HG03108 (cell line): ENCODE results near the gene UBTF.
"Not testable (repeated sequence)": the region's sequence is repeated elsewhere in the genome, so short reads cannot be mapped to it uniquely, and the experiment has no call there.

Source experiments
- ATAC-seq: cut with Tn5 transposase; IDR thresholded peaks from one replicate; pipeline ENCODE4 v1.9.1; 2021; ENCODE audit warnings: moderate library complexity; ENCODE audit not compliant: unreplicated experiment

UBTF gene

DNA sequence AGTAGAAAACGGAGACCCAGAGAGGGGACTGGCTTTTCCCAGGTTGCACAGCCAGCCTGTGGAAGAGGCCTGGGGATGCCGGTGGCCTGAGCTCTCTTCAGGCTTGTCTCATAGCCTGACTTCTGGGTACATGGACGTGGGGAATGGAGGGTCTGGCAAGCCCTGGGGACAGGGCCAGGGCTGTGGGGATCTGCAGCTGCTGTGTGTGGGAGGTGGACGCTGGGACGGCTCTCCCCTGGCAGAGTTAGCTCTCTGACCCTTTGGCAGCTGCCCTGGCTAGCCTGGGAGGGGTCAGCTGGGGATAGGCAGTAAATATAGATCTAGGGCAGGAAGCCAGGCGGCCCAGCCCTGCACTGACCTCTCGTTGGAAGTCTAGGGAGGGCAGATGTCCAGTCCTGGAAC is 28.0 kb upstream of the UBTF start:
- ATAC-seq, result no peak

DNA sequence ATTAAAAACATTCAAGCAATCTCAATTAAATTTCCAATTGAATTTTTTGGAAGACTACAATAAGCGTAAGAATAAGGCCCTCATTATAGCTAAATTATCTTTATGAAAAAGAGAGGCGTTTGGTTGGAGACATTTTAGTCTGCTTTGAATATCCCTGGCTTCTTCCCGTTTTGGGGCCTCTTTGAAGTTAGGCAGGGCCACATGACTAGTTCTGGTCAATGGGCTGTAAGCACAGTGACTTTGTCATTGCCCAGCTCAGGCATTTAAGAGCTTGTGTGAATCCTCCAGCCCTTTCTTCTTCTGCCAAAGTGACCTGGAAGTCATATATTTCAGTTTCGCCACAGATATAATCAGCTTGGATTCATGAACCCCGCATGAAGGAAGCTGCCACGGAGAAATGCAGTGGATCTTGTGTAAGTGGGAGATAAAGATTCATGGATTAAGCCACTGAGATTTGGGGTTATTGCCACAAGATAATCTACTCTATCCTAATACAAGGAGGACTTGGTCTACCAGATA is 21.7 kb upstream of the UBTF start:
- no peak for ATAC-seq

DNA sequence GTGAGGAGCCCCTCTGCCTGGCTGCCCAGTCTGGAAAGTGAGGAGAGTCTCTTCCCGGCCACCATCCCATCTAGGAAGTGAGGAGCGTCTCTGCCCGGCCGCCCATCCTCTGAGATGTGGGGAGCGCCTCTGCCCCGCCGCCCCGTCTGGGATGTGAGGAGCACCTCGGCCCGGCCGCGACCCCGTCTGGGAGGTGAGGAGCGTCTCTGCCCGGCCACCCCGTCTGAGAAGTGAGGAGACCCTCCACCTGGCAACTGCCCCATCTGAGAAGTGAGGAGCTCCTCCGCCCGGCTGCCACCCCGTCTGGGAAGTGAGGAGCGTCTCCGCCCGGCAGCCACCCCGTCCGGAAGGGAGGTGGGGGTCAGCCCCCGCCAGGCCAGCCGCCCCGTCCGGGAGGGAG is 18.4 kb upstream of the UBTF start:
- not testable (repeated sequence) for ATAC-seq

DNA sequence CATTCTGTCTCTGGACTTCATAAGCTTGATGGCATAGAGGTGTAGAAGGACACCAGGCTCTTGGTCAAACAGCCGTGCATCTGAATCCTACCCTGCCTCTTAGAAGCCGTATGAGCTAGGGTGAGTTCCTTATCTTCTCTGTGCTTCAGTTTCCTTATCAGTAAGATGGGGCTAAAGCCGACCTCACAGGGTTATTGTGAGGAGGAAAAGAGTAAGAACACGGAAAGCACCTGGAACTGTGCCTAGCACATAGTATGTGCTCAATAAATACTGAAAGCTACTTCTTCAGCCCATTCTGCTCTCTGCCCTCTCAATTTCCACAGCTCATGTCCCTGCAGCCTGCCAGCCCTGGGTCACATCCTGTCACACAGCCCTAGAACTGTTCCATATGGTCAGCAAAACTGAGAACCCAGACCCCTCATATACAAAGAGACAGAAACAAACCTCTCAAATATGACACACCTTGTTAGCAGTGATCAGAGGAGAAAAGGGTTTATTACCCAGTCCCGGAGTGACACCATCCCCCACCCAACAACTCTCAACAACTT is 17.0 kb upstream of the UBTF start:
- ATAC-seq, result no peak

DNA sequence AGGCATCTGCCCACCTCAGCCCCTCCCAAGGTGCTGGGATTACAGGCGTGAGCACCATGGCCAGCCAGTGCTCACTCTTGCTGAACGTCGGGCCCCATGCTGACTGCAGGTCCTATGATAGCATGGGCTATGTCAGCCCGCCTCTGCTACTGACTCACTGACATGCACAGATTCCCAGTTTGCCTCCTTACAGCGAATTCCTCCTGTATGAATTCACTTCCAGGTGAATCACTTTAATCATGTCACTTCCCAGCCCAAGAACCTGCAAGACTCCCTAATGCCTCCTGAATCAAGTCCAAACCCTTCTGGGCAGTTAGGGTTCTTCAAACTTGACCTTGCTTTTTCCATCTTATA is 16.1 kb upstream of the UBTF start:
- ATAC-seq, result no peak

DNA sequence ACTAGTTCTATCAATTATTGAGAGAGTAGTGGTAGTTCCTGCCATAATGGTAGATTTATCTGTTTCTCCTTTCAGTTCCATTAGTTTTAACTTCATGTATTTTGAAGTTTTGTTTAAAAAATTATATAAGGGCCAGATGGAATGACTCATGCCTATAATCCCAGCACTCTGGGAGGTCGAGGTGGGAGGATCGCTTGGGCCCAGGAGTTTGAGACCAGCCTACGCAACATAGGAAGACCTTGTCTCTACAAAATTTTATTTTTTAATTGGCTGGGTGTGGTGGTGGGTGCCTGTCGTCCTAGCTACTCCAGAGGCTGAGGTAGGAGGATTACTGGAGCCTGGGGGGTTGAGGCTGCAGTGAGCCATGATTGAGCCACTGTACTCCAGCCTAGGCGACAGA is 14.1 kb upstream of the UBTF start:
- ATAC-seq, result no peak

DNA sequence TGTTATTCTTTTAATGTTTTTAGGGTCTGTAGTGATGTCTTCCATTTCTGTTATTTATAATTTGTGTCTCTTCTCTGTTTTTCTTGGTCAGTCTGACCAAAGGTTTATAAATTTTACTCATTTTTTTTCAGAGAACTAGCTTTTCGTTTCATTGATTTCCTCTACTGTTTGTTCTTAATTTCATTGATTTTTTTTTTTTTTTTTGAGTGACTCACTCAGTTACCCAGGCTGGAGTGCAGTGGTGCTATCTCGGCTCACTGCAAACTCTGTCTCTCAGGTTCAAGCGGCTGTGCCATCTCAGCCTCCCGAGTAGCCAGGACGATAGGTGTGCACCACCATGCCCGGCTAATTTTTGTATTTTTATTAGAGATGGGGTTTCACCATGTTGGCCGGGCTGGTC is 12.6 kb upstream of the UBTF start:
- ATAC-seq, result no peak

DNA sequence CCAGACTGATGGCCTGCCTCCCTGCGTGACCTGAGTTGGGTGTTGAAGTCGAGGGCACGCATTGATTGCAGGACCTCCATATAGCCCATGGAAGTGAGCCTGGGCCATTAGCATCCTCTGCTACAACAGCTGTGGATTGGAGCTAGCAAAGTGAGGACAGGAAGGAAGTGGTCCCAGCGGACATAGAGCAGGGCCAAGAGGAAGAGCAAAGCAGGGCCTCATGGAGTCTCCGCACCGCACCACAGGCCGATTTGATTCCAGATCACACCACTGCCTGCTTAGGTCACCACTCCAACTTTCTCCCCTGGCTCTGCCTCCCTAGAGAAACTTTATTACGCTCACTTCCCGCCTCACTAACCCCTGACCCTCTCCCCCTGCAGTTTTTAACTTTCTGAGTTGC is 10.7 kb upstream of the UBTF start:
- no peak for ATAC-seq

DNA sequence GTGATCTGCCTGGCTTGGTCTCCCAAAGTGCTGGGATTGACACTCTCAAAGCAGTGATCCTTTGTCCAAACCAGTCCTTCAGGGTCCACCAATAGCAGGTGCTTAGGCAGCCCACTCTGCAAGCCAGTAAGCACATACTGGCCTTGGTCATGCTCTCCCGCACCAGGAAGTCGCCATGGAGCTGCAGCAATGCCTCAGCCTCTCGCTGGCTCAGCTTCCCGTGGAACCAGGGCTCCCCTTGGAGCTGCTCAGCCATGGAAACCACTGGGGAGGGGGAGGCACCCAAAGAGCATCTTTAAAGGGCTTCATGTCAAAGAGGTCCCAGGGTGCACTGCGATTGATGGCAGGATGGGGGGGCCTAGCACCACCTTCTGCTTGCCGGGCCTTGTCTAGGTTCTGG is 9.6 kb upstream of the UBTF start:
- no peak for ATAC-seq

DNA sequence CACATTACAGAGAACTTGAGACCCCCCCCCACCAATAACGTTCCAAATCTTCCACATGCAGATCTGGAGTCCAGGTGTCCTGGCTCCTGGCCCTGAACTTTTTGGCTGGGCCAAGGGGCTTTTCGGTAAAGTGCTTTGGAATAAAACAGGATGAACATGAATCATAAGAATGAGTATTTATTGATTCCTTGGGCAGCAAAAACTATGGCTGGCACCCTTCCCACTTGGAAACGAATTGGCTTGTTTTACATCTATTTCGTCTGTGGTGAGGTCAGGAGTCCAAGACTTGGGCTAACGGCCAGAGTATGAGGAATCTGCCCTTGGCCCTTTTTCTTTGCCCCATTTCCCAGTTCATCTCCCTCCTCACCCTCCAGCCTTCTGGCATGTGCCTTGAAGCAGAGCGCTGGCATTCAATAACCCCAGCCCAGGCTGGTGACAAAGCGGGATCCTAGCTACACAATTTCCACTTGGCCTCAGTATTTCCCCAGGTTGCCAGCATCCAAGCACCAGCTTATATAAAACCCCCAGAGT is 4.1 kb upstream of the UBTF start:
- no peak for ATAC-seq

DNA sequence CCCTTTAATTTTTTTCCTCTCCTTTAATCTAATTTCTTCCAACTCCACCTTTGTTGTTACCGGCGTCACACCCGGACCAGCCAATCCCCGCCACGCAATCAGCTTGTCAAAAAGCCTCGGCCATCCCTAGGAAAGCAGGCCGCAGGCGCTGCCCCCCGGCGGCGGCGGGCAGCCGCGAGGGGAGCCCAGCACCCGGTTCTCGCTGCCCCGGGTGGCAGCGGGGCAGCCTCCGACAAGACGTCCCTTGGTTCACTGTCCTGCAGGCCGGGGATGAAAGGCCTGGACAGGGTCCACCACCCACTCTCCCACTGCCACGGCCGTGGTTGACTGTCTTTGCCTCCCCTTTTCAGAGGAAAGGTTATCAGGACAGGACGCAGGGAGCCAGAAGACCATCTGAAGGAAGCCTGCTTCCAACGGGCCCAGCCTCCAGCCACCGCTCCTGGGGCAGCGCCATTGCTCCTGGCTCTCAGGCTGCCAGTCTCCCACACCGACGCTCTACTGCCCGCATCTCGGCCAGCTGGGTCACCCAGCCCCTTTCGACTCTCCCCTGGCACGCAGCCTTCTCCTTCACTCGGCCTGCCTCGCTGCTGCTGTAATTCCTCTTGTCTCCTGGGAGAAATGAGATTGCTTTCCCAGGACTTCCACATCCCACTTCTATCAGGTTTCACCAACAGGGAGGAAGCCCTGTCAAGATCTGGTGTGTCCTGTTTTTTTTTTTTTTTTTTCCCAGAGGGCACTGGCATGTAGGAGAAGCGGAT is 2.8 kb upstream of the UBTF start:
- ATAC-seq, result no peak

DNA sequence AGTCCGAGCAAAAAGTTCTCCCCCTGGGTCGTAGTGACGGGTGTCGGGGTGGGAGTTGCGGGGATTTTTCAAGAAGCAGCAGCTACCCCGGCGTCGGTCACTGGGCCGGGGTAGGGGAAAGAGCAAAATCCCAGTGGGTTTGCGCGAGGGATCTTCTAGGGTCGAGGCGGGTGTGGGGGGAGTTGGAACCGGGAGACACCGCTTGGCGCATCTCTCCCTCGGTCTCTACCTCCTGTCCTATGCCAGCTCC is 2.3 kb upstream of the UBTF start:
- ATAC-seq, result no peak

DNA sequence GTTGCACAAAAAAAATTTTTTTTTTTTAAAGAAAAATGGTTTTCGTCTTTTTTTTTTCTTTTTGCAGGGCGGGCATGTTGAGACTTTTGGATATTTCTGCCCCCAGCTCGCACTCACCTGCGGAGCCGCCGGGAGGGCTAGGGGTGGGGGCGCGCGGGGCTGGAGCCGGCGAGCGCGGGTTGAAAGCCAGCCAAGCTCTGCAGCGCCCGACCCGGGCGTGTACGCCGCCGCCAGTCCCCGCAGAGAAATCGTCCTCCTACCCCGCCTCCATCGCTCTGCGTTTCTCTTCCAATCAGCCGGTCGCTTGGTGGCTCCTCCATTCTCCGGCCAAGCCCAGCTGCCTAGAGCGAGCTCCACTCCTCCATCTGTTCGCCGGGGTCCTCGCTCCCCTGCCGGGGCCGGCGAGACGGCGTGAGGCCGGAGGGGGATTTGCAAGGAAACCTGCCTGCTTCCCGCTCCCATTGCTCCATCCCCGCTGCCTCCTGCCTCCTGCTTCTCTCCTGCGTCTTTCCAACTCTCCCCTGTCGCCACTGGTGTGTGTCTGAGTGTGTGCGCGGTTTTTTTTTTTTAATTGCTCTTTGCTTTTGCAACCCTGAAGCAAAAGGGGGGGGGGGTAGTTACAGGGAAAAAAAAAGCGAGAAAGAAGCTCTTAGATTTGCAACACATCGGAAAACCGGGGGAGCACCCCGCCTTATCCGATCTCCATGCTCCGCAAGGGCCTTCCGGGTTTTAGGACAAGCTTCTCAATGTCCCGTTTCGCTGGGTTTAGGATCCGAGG is 1.8 kb upstream of the UBTF start:
- ATAC-seq, result no peak

DNA sequence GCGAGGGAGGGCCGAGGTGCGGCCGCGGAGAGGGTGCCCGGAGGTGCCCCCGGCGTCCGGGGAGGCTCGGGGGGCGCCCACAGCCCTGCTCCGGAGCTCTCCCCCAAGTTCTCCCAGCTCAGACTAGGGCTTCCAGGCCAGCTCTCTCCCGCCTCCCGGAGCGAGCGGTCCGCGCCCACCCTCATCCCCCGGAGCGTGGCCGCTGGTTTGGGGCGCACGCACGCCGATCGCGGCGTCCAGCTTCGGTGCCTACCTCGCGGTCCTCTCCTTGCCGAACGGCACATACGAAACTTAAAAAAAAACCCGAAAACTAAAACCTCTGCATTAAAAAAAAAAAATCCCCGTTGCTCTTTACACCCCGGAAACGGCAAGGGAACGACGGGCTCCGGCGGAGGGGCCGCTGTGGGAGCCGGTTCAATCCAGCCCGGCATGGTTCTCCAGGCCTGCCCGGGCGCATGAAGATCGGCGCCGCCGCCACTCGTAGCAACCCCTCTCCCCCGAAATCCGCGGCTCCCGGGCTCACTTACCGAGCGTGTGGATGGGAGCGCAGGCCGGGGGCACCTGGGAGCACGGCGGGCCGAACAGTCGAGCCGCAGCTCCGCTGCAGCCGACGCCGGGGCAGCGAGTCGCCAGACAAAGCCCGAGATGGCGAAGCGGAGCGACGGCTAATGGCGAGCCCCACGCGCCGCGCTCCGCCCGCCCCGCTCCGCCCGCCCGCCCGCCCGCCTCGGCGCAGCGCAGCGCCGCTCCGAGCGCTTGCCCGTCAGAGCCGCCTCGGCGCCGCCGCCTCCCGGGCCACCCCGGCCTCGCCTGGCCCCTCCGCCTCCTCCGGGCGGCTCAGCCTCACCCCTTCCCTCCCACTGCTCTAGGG is 973 bp upstream of the UBTF start:
- ATAC-seq, result no peak

DNA sequence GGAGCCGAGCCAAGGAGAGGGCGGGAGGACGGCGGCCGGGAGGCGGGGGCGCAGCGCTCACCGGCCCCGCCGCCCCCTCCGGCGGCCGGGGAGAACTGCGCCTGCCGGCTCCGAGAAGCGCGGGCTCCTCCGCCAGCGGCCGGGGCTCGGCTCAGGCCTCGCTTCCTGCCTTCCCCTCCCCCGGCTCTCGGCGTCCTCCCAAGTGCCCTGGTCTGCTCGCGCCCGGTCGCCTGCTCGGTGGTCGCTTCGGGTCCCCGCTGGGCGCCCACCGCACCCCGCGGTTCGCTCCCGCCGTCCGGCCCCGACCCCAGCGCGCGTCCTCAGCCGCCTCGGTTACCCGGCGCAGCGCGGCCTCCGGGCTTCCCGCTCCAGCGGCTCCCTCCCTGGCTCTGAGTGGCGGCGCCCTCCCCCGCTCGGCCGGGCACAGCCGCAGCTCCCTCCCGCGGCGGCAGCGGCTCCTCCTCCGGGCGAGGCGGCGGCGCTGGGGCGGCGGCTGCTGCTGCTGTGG is 313 bp downstream of the UBTF start:
- ATAC-seq, result peak; percentile 27

DNA sequence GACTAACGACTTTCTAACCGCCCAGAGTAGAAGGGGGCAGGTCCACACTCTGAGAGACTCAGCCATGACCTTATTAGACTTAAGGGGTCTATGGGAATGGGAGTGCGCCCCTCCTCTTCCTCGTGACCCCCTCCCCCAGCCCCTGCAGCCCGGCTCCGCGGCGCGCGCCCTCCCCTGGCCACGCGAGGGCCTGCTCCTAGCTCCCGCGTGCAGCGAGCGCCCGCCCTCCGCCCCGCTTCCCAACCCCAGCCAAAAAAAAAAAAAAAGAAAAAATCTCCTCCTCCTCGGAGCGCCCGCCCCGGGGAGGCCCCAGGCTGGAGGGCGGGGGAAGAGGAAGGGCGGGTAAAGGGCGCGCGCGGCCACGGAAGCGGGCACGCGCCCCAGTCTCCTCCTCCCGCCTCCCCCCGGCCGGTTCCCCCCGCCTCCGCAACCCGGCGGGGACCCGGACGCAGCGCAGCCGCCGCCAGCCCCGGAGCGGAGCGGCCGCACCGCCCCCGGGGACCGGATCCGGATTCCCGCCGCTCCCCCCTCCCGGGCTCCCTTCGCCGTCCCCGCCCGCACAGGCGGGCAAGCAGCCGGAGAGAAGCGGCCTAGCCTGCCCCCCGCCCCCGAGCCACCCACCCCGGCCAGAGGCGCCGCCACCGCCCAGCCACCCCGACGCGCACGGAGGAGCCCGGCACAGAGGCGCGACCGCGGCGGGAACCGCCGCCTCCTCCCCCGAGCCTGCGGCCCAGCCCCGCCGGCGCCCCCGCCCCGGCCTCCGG is 949 bp downstream of the UBTF start:
- ATAC-seq, result peak; percentile 23

DNA sequence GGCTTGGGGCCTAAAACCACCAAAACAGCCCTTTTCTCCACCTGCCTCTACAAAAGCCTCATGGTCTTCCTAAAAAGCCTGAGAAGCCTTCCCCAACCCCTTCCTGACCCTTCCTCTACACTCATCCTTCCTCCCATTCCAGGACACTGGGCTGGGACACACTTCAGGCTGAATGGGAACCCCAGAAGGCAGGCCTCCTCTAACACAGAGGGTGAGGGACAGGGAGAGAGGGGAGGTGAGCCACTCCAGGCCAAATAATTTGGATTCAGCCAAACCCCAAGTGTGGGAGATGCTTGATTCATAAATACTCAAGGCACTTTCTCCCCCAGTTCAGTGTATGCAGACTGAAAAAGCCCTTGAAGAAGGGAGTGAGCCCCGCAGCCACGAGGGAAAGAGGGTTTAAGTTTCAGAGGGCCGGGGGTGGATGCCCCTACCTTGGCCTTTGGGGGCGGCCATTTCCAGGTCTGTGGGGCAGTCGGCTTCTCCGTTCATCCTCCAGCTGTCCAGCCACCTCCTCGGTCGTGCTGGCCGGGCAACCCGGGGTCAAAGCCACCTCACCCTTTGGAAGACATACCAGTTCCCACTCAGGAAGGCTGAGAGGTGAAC is 1.6 kb downstream of the UBTF start:
- ATAC-seq, result no peak

DNA sequence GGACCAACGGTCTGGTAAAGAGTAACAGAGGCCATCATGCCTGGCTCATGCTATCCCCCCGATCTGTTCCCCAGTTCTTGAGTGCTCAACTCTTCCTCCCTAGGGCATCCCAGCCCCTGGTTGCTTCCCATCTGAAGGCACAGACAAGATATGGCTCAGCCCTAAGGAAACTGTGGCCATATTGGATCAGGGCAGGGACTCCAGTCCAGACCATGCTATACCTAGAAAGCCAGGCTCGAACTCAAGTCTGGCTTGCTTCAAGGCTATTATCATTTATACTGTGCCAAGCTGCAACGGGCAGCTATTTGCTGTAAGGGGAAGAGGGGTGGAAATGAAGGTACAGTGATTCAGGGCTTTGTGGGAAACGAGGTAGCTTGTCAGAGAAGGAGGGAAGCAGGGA is 2.8 kb downstream of the UBTF start:
- ATAC-seq, result no peak

DNA sequence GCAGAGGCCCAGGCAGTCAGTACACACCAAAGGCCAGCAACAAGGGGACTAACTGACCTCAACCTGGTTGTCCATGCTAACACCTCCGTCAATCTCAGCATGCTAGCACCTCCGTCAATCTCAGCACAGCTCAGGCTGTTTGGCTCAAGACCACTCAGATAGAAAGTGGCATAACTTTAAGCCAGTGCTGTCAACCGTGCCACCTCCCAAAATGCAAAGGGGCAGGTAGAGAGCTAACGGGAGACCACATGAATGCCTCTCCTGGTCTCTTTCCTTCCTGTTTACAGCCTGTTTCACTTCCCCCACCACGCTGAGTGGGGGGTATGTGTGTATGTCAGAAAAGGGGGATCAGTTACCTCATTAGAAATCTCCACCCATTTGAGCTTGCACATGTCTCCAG is 3.3 kb downstream of the UBTF start:
- no peak for ATAC-seq

DNA sequence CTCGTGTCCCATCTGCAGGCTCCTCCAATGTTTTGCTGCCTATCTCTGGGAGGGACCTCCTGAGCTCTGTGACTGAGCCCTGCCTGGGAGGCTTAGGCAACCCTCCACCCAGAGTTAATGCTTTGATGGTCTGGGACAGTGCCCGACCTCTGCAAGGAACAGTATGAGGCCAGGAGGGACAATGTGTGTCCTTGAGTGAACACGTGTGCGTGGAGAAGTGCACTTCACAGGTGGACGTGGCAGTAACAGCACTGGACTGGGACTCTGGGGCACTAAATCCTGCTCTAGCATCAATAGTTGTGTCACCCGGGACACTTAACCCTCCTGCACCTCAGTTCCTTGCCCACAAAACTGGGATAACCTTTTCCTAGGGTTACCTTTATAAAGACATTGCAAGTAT is 4.6 kb downstream of the UBTF start:
- ATAC-seq, result no peak
